Liver (tissue), 2 donors: ENCODE measurements around the gene WDR26.

Source experiments
- CTCF ChIP-seq: fragments of 150-350 bp; IDR thresholded peaks from 2 replicates; pipeline ENCODE4 v1.5.1; 2017; ENCODE audit warnings: improper control_type of control experiment, low read depth, low read length; ENCODE audit not compliant: missing input control
- MAX ChIP-seq: IDR thresholded peaks from 2 replicates; pipeline ENCODE4 v1.6.1; 2016; ENCODE audit warnings: antibody characterized with exemption
- donor health status: healthy.

GRCh38 chr1:224380003-224380402 lies 54.6 kb downstream of the WDR26 start:
- no peak for TF ChIP-seq CTCF
- no peak for TF ChIP-seq MAX
